ENCODE results near the gene GABRG1. TPM values are rescaled to one million over a fixed set of nuclear protein-coding genes. Genes with fewer than 3 reads are reported as not detected.

Gene GABRG1
- total RNA-seq (2014; rRNA removed; shearing (Covaris generic); ENCODE audit: low replicate concordance): not detected in 2 replicates

DNA sequence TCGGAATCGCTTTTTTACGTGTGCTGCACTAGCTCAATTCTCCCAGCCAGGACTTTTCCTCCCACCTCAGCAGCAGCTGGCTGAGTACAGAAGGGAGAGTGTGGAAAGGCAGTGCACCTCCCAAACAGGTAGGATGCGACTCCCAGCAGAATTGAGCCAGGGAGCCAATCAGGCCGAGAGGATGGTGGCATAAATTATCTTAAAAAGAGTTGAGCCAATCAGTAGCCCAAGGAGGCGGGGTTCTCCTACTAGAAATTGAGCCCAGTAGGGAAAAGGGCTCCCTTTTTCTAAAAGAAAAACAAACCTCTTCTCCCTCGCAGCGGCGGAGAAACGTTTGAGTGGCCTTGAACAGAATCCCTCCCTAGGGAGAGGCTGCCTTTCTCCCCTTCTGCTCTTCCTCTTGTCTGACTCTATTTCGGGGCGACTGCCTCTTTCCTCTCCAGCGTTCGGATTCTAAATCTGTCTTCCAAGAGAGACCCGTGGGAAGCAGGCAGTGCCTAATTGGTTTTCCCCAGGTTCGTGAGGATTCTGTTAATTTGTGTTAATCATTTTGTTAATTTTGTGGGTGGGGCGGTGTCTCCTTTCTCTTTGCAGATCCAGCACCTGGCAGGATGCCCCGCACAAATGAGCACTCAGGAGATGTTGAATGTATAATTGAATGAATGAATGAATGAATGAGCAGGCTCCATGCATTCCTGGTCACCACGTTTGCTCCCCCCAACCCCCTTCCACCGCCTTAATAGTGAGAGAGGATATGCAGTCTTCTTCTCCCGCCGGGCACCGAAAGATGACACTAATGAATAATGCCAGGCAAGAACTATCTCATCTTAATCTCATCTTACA, at the start of gene GABRG1:
Gene GABRG1, minus strand, starts transcription at position 142 of the 843 bp plus-strand sequence. Its CDS starts 141 bp downstream, at position 1.
- H3K4me2 ChIP-seq (ENCODE audit: low read depth, low read length, poor library complexity, severe bottlenecking): no peak within 1 kb of the TSS
- no peak within 1 kb of the TSS for H3K4me3 ChIP-seq (ENCODE audit: low read length)
- H3K9me2 ChIP-seq (replicated peaks; ENCODE audit: insufficient read depth, low read length): no peaks in the 10 kb centered on the region
- no peak within 1 kb of the TSS for H2AFZ ChIP-seq (ENCODE audit: low read length)
- H3K79me2 ChIP-seq (ENCODE audit: low read length): no peaks in the 10 kb centered on the region
- H3K27me3 ChIP-seq (ENCODE audit: low read length): no peaks in the 10 kb centered on the region
- DNase-seq: no peak
- no peak within 1 kb of the TSS for H3K27ac ChIP-seq (ENCODE audit: low read length)
- H3K4me1 ChIP-seq (ENCODE audit: low read length): no peaks in the 10 kb centered on the region
- no peaks in the 10 kb centered on the region for H3K36me3 ChIP-seq (ENCODE audit: insufficient read depth, low read length)
- H3K9ac ChIP-seq (ENCODE audit: low read length): no peak within 1 kb of the TSS
- H3K9me3 ChIP-seq (ENCODE audit: low read length): no peaks in the 10 kb centered on the region; the same call in 1 of the 2 replicates
- H4K20me1 ChIP-seq (ENCODE audit: insufficient read depth, low read depth, low read length): no peaks in the 10 kb centered on the region

- Histone ChIP-seq H3K79me2 (ENCODE audit: low read length) (no peaks in the 10 kb centered on the region), H3K36me3 (ENCODE audit: insufficient read depth, low read length) (no peaks in the 10 kb centered on the region), H3K27ac (ENCODE audit: low read length) (no peak overlapping the region), H3K4me3 (ENCODE audit: low read length) (no peak overlapping the region), H3K9me2 (replicated peaks; ENCODE audit: insufficient read depth, low read length) (no peaks in the 10 kb centered on the region), H3K4me1 (ENCODE audit: low read length) (no peaks in the 10 kb centered on the region), H4K20me1 (ENCODE audit: insufficient read depth, low read depth, low read length) (no peaks in the 10 kb centered on the region), H2AFZ (ENCODE audit: low read length) (no peak overlapping the region), H3K4me2 (ENCODE audit: low read depth, low read length, poor library complexity, severe bottlenecking) (no peak overlapping the region), H3K27me3 (ENCODE audit: low read length) (no peaks in the 10 kb centered on the region), H3K9me3 (ENCODE audit: low read length) (peaks cover 30% of the 10 kb centered on the region), H3K9ac (ENCODE audit: low read length) (no peak overlapping the region)
- no peak for DNase-seq
Measured at GRCh38 chr4:46146993-46147392, 23.1 kb upstream of the GABRG1 start.

DNA sequence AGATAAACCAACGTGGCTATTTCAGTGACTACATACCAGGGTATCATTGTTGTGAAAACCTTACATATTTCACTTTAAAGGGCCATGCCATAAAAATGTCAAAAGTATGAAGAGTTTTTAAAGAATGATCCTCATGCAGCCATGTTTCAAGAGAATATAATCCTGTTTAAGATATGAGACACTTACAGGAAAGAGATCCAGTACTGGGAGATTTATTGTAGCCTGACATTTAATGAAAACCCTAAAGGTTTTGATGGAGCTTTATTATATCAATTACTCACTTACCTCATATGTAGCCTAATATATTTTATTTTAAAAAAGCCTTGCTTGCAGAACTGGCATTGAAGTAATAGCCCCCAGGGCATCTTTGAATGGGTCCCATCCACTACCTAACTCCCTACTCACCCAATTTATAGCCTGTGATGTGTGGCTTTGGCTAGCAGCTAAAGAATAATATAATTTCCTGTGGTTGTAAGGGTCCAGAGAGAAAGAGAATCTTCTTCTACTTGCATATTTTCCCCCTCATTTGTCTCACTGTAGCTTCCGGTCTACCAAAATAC, 7.7 kb upstream of the GABRG1 start:
- no peak overlapping the region for H3K4me3 ChIP-seq (ENCODE audit: low read length)
- H4K20me1 ChIP-seq (ENCODE audit: insufficient read depth, low read depth, low read length): no peaks in the 10 kb centered on the region
- peaks cover 20% of the 10 kb centered on the region for H3K9me3 ChIP-seq (ENCODE audit: low read length)
- no peaks in the 10 kb centered on the region for H3K4me1 ChIP-seq (ENCODE audit: low read length)
- DNase-seq: no peak
- H3K9ac ChIP-seq (ENCODE audit: low read length): no peak overlapping the region
- H3K27me3 ChIP-seq (ENCODE audit: low read length): no peaks in the 10 kb centered on the region
- H3K79me2 ChIP-seq (ENCODE audit: low read length): no peaks in the 10 kb centered on the region
- H3K27ac ChIP-seq (ENCODE audit: low read length): no peak overlapping the region
- H3K9me2 ChIP-seq (replicated peaks; ENCODE audit: insufficient read depth, low read length): no peaks in the 10 kb centered on the region
- no peaks in the 10 kb centered on the region for H3K36me3 ChIP-seq (ENCODE audit: insufficient read depth, low read length)
- H3K4me2 ChIP-seq (ENCODE audit: low read depth, low read length, poor library complexity, severe bottlenecking): no peak overlapping the region
- no peak overlapping the region for H2AFZ ChIP-seq (ENCODE audit: low read length)

DNA sequence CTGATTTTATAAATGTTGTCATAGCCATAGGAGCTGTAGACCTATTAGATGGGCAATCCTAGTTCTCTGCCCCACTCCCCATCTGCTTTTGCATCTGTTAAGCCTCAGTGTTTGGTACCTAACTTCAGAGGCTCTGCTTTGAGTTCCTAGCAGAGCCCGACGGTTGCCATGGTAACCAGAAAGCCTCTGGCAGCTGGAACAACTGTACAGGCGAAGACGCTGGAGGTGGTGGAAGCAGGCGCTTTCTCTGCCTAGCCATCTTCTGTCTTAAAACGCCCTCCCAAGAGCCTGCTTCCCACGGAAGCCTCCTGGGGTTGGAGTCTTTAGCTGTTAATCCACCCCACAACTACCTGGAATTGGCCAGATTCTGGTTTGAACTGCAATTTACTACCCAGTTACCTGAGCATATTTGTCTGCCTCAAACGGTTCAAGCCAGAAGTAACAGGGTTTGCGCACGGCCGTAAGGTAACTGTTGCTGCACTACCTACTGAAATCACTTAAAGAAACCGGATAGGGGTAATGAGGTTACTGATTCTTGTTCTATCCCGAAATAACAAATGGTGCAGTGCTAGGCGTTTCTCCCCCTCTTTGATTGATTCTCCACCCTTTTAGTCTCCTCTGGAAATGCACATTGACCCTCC, 1.0 kb upstream of the GABRG1 start:
- Histone ChIP-seq H2AFZ (ENCODE audit: low read length) (no peak overlapping the region), H3K4me1 (ENCODE audit: low read length) (no peaks in the 10 kb centered on the region), H3K4me3 (ENCODE audit: low read length) (no peak overlapping the region), H3K9ac (ENCODE audit: low read length) (no peak overlapping the region), H3K9me2 (replicated peaks; ENCODE audit: insufficient read depth, low read length) (no peaks in the 10 kb centered on the region), H3K27ac (ENCODE audit: low read length) (no peak overlapping the region), H3K27me3 (ENCODE audit: low read length) (no peaks in the 10 kb centered on the region), H3K36me3 (ENCODE audit: insufficient read depth, low read length) (no peaks in the 10 kb centered on the region), H3K9me3 (ENCODE audit: low read length) (0 out of 2 replicates have a peak, but pooled peaks cover 3% of the 10 kb centered on the region), H3K4me2 (ENCODE audit: low read depth, low read length, poor library complexity, severe bottlenecking) (no peak overlapping the region), H4K20me1 (ENCODE audit: insufficient read depth, low read depth, low read length) (no peaks in the 10 kb centered on the region), H3K79me2 (ENCODE audit: low read length) (no peaks in the 10 kb centered on the region)
- DNase-seq: no peak

- no peaks in the 10 kb centered on the region for H4K20me1 ChIP-seq (ENCODE audit: insufficient read depth, low read depth, low read length)
- H3K36me3 ChIP-seq (ENCODE audit: insufficient read depth, low read length): no peaks in the 10 kb centered on the region
- no peak for DNase-seq
- no peaks in the 10 kb centered on the region for H3K27me3 ChIP-seq (ENCODE audit: low read length)
- H3K9me3 ChIP-seq (ENCODE audit: low read length): peaks cover 13% of the 10 kb centered on the region
- H3K9ac ChIP-seq (ENCODE audit: low read length): no peak overlapping the region
- no peaks in the 10 kb centered on the region for H3K9me2 ChIP-seq (replicated peaks; ENCODE audit: insufficient read depth, low read length)
- H3K4me1 ChIP-seq (ENCODE audit: low read length): no peaks in the 10 kb centered on the region
- no peaks in the 10 kb centered on the region for H3K79me2 ChIP-seq (ENCODE audit: low read length)
- no peak overlapping the region for H3K27ac ChIP-seq (ENCODE audit: low read length)
- H3K4me2 ChIP-seq (ENCODE audit: low read depth, low read length, poor library complexity, severe bottlenecking): no peak overlapping the region
- H2AFZ ChIP-seq (ENCODE audit: low read length): no peak overlapping the region
- no peak overlapping the region for H3K4me3 ChIP-seq (ENCODE audit: low read length)
Measured at GRCh38 chr4:46081674-46082073, 42.2 kb downstream of the GABRG1 start.

DNA sequence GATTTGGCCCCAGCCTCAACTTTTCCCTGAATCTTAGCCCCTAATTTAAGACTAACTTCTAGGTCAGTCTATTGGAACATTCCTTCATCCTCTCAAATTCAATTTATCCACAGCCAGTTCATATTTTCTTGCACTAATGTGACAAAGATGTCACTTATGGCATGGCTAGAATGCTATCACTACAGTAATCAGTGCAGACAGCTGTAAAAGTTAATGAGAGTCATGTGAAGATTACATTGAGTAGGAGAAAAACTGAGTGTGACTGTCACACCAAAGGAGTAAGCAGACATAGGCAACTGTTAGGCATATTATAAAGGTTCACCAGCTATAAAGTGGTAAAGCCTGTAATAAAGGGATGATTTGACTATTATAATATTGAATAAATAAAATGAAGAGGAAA, 42.6 kb downstream of the GABRG1 start:
- DNase-seq: no peak

GRCh38 chr4:46073778-46074177, 50.1 kb downstream of the GABRG1 start:
- Histone ChIP-seq H3K4me3 (ENCODE audit: low read length) (no peak overlapping the region), H3K4me2 (ENCODE audit: low read depth, low read length, poor library complexity, severe bottlenecking) (no peak overlapping the region), H3K9me3 (ENCODE audit: low read length) (peaks cover 4% of the 10 kb centered on the region; the same call in 1 of the 2 replicates), H3K9me2 (replicated peaks; ENCODE audit: insufficient read depth, low read length) (no peaks in the 10 kb centered on the region), H3K27ac (ENCODE audit: low read length) (no peak overlapping the region), H3K4me1 (ENCODE audit: low read length) (no peaks in the 10 kb centered on the region), H3K27me3 (ENCODE audit: low read length) (no peaks in the 10 kb centered on the region), H3K79me2 (ENCODE audit: low read length) (no peaks in the 10 kb centered on the region), H4K20me1 (ENCODE audit: insufficient read depth, low read depth, low read length) (no peaks in the 10 kb centered on the region), H2AFZ (ENCODE audit: low read length) (no peak overlapping the region), H3K36me3 (ENCODE audit: insufficient read depth, low read length) (no peaks in the 10 kb centered on the region), H3K9ac (ENCODE audit: low read length) (no peak overlapping the region)
- DNase-seq: no peak

More for the DNA sequence above, 42.6 kb downstream of the GABRG1 start:
- Histone ChIP-seq H3K79me2 (ENCODE audit: low read length) (no peaks in the 10 kb centered on the region), H4K20me1 (ENCODE audit: insufficient read depth, low read depth, low read length) (no peaks in the 10 kb centered on the region), H3K27me3 (ENCODE audit: low read length) (no peaks in the 10 kb centered on the region), H3K4me2 (ENCODE audit: low read depth, low read length, poor library complexity, severe bottlenecking) (no peak overlapping the region), H2AFZ (ENCODE audit: low read length) (no peak overlapping the region), H3K9ac (ENCODE audit: low read length) (no peak overlapping the region), H3K9me2 (replicated peaks; ENCODE audit: insufficient read depth, low read length) (no peaks in the 10 kb centered on the region), H3K9me3 (ENCODE audit: low read length) (peaks cover 12% of the 10 kb centered on the region), H3K4me1 (ENCODE audit: low read length) (no peaks in the 10 kb centered on the region), H3K27ac (ENCODE audit: low read length) (no peak overlapping the region), H3K36me3 (ENCODE audit: insufficient read depth, low read length) (no peaks in the 10 kb centered on the region), H3K4me3 (ENCODE audit: low read length) (no peak overlapping the region)

DNA sequence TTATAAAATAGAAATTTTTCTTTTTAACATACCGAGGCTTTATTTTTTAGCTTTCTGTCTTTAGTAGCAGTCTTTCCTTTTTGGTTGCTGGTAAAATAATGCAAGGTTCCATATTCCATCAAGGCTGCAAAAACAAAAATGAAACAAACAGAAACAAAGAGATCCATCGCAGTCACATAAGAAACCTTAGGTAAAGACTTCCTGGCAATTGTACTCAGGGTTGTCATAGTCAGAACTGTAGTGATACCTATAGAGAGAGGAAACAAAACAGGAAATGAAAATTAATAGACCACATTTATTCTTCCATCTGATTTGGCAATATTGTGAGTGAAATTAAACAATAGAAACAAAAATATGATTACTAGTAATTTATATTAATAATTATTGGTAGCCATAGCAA, 72.5 kb downstream of the GABRG1 start:
- H3K4me1 ChIP-seq (ENCODE audit: low read length): no peaks in the 10 kb centered on the region
- no peaks in the 10 kb centered on the region for H3K36me3 ChIP-seq (ENCODE audit: insufficient read depth, low read length)
- H3K9me3 ChIP-seq (ENCODE audit: low read length): peaks cover 13% of the 10 kb centered on the region
- no peak overlapping the region for H3K4me2 ChIP-seq (ENCODE audit: low read depth, low read length, poor library complexity, severe bottlenecking)
- H4K20me1 ChIP-seq (ENCODE audit: insufficient read depth, low read depth, low read length): no peaks in the 10 kb centered on the region
- no peak overlapping the region for H3K9ac ChIP-seq (ENCODE audit: low read length)
- no peak overlapping the region for H3K27ac ChIP-seq (ENCODE audit: low read length)
- H2AFZ ChIP-seq (ENCODE audit: low read length): no peak overlapping the region
- no peaks in the 10 kb centered on the region for H3K9me2 ChIP-seq (replicated peaks; ENCODE audit: insufficient read depth, low read length)
- DNase-seq: no peak
- H3K27me3 ChIP-seq (ENCODE audit: low read length): no peaks in the 10 kb centered on the region
- H3K79me2 ChIP-seq (ENCODE audit: low read length): no peaks in the 10 kb centered on the region
- no peak overlapping the region for H3K4me3 ChIP-seq (ENCODE audit: low read length)
